Measurements from ENCODE around the gene ACAN. TPM values are rescaled to one million over a fixed set of nuclear protein-coding genes. Genes with fewer than 3 reads are reported as not detected.

The ACAN gene
- total and polyA plus RNA-seq, 9 of the 15 experiments (the other 6 are each of a cell fraction or from before 2014, with no cell fraction given) = not detected

DNA sequence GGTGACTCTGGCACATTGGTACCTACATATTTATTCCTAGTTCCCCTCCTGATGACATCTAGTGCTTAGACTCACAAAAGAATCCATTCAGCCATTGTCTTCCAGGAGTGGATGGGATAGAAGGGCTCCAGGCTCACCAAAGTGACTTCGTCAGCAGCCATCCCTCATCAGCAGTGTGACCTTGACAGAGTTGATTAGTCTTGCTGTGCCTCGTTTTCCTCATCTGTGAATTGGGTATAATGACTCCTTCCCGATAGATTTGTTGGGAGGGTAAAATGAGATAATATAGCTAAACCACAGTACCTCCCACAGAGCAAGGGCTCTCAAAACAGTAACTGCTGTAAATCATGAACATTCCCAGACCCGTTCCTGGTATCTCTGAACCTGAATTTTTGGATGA, 10.7 kb downstream of the ACAN start:
- ChIA-PET CTCF (ENCODE audit: low intra/inter-chr PET ratio) (no interaction called here), POLR2A (no interaction called here)
- Histone ChIP-seq H3K9me1 (ENCODE audit: control insufficient read depth, insufficient read depth, low read length) (no peaks in the 10 kb centered on the region), H3K27me3 (ENCODE audit: control insufficient read depth in 2 of 2, insufficient read depth in 2 of 2, low read length in 2 of 2) (peaks cover 0 to 6% of the 10 kb centered on the region in 2 experiments; a peak in 4 of 5 replicates), H3K4me3 (no peak overlapping the region), H3K27ac (ENCODE audit: extremely low read depth, low read depth, low read length) (no peak overlapping the region), H3K36me3 (ENCODE audit: control insufficient read depth, insufficient read depth, low read length) (no peaks in the 10 kb centered on the region), H3K4me1 (replicated peaks in 1 of 2; ENCODE audit: control insufficient read depth in 2 of 2, insufficient read depth in 2 of 2, low read length in 2 of 2) (peaks cover 0 to 3% of the 10 kb centered on the region in 2 experiments; a peak in 1 of 5 replicates), H3K79me2 (ENCODE audit: control insufficient read depth, insufficient read depth, low read length) (no peaks in the 10 kb centered on the region), H3K4me2 (ENCODE audit: insufficient read depth, low read length) (peak overlapping the region; percentile 66), H3K9ac (ENCODE audit: insufficient read depth in 1 of 2, low read depth in 2 of 2, low read length in 2 of 2) (no peak overlapping the region), H3K9me3 (replicated peaks; ENCODE audit: control insufficient read depth, insufficient read depth, low read depth, low read length) (no peaks in the 10 kb centered on the region), H4K20me1 (replicated peaks; ENCODE audit: control insufficient read depth, insufficient read depth, low read length) (no peaks in the 10 kb centered on the region), H2AFZ (ENCODE audit: low read depth, low read length) (peak overlapping the region; percentile 75)
- no peak for DNase-seq (ENCODE audit: extremely low read depth in 1 of 4, low spot score in 3 of 4)
- peak; percentile 74 for TF ChIP-seq BCOR (IDR thresholded peaks at IDR 0.05)
- no peak for TF ChIP-seq POLR2B (IDR thresholded peaks at IDR 0.05; ENCODE audit: low read depth, partially characterized antibody)
- peak; percentile 70 for TF ChIP-seq RBM25 (IDR thresholded peaks at IDR 0.05; ENCODE audit: low read depth, low read length, severe bottlenecking)
- BruUV-seq (replicated peaks) = no TSS peak
- no peak for FAIRE-seq
- intact Hi-C loops (cut with micrococcal nuclease) (no loop called here), in situ Hi-C loops (cut with MboI) (no loop called here)
- ATAC-seq = no peak
- 3% methylated on average over 4 of the region's 4 CpGs for WGBS (ENCODE audit: insufficient coverage, low coverage, missing lambda C conversion rate)

GRCh38 chr15:88814393-88814792, 11.2 kb downstream of the ACAN start:
- FAIRE-seq = peak; percentile 87
- intact Hi-C loops (cut with micrococcal nuclease) = no loop called here
- POLR2A ChIA-PET = interaction anchor here (0.7 kb wide), 1 partner anchor 314 kb away, joined by 3 read pairs; no protein-coding TSS in a partner anchor
- TF ChIP-seq YY1 (IDR thresholded peaks at IDR 0.05; ENCODE audit: borderline replicate concordance in 1 of 3, control insufficient read depth in 1 of 3, extremely low read depth in 1 of 3, insufficient read depth in 3 of 3, insufficient read length in 1 of 3, insufficient replicate concordance in 2 of 3, low read depth in 1 of 3, low read length in 2 of 3) = peak in 1 of 3 experiments; percentile 53
- TF ChIP-seq CREB3 (tag; conservative IDR thresholded peaks at IDR 0.05; ENCODE audit: low read depth) = 0 out of 2 replicates have a peak, but pooled peaks have one; percentile 38
- peak; percentile 79 for TF ChIP-seq EHMT2 (IDR thresholded peaks at IDR 0.05)
- TF ChIP-seq, protein P1, sequence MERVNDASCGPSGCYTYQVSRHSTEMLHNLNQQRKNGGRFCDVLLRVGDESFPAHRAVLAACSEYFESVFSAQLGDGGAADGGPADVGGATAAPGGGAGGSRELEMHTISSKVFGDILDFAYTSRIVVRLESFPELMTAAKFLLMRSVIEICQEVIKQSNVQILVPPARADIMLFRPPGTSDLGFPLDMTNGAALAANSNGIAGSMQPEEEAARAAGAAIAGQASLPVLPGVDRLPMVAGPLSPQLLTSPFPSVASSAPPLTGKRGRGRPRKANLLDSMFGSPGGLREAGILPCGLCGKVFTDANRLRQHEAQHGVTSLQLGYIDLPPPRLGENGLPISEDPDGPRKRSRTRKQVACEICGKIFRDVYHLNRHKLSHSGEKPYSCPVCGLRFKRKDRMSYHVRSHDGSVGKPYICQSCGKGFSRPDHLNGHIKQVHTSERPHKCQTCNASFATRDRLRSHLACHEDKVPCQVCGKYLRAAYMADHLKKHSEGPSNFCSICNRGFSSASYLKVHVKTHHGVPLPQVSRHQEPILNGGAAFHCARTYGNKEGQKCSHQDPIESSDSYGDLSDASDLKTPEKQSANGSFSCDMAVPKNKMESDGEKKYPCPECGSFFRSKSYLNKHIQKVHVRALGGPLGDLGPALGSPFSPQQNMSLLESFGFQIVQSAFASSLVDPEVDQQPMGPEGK (CRISPR knock-in tag; IDR thresholded peaks at IDR 0.05; ENCODE audit: borderline replicate concordance) = no peak
- TF ChIP-seq, protein P2, sequence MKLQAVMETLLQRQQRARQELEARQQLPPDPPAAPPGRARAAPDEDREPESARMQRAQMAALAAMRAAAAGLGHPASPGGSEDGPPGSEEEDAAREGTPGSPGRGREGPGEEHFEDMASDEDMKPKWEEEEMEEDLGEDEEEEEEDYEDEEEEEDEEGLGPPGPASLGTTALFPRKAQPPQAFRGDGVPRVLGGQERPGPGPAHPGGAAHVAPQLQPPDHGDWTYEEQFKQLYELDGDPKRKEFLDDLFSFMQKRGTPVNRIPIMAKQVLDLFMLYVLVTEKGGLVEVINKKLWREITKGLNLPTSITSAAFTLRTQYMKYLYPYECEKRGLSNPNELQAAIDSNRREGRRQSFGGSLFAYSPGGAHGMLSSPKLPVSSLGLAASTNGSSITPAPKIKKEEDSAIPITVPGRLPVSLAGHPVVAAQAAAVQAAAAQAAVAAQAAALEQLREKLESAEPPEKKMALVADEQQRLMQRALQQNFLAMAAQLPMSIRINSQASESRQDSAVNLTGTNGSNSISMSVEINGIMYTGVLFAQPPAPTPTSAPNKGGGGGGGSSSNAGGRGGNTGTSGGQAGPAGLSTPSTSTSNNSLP (IDR thresholded peaks at IDR 0.05; ENCODE audit: borderline replicate concordance, low read depth, low read length) = no peak
- TF ChIP-seq ADNP (tag; IDR thresholded peaks at IDR 0.05) = no peak

More at GRCh38 chr15:88814393-88814792, 11.2 kb downstream of the ACAN start:
- CTCF ChIA-PET (ENCODE audit: low intra/inter-chr PET ratio) = no interaction called here
- H3K4me2 ChIP-seq (ENCODE audit: insufficient read depth, low read length) = peak overlapping the region; percentile 66
- peaks cover 0 to 3% of the 10 kb centered on the region in 2 experiments; a peak in 1 of 5 replicates for H3K4me1 ChIP-seq (replicated peaks in 1 of 2; ENCODE audit: control insufficient read depth in 2 of 2, insufficient read depth in 2 of 2, low read length in 2 of 2)
- peaks cover 0 to 6% of the 10 kb centered on the region in 2 experiments; a peak in 4 of 5 replicates for H3K27me3 ChIP-seq (ENCODE audit: control insufficient read depth in 2 of 2, insufficient read depth in 2 of 2, low read length in 2 of 2)
- H2AFZ ChIP-seq (ENCODE audit: low read depth, low read length) = peak overlapping the region; percentile 75
- in situ Hi-C loops (cut with MboI) = no loop called here
- H3K9me1 ChIP-seq (ENCODE audit: control insufficient read depth, insufficient read depth, low read length) = no peaks in the 10 kb centered on the region
- no TSS peak for BruUV-seq (replicated peaks)
- WGBS (ENCODE audit: insufficient coverage, low coverage, missing lambda C conversion rate) = 4% methylated on average over 6 of the region's 6 CpGs
- H3K4me3 ChIP-seq = no peak overlapping the region
- peak; percentile 96 for ATAC-seq
- H3K27ac ChIP-seq (ENCODE audit: extremely low read depth, low read depth, low read length) = no peak overlapping the region
- H3K36me3 ChIP-seq (ENCODE audit: control insufficient read depth, insufficient read depth, low read length) = no peaks in the 10 kb centered on the region
- H4K20me1 ChIP-seq (replicated peaks; ENCODE audit: control insufficient read depth, insufficient read depth, low read length) = no peaks in the 10 kb centered on the region
- H3K79me2 ChIP-seq (ENCODE audit: control insufficient read depth, insufficient read depth, low read length) = no peaks in the 10 kb centered on the region
- H3K9ac ChIP-seq (ENCODE audit: insufficient read depth in 1 of 2, low read depth in 2 of 2, low read length in 2 of 2) = no peak overlapping the region
- no peaks in the 10 kb centered on the region for H3K9me3 ChIP-seq (replicated peaks; ENCODE audit: control insufficient read depth, insufficient read depth, low read depth, low read length)
- peak; percentile 51 to 69 (median 60) for DNase-seq (ENCODE audit: extremely low read depth in 1 of 4, low spot score in 3 of 4)

Measured in K562 (cell line).